WI38 (cell line): ENCODE measurements around the gene PRSS22.

Experiments used
- H3K4me3 ChIP-seq: 2 replicates; pipeline ENCODE4 v1.5.1; 2011; ENCODE audit warnings: low read depth, mild to moderate bottlenecking, control low read depth, low read length
- CTCF ChIP-seq: IDR thresholded peaks from 2 replicates; pipeline ENCODE4 v1.5.1; 2012; ENCODE audit warnings: low read depth, mild to moderate bottlenecking, control low read depth, low read length

PRSS22 gene

GRCh38 chr16:2902337-2903130 is 44.6 kb upstream of the PRSS22 start:
- no peak overlapping the region for H3K4me3 ChIP-seq
- no peak for TF ChIP-seq CTCF

DNA sequence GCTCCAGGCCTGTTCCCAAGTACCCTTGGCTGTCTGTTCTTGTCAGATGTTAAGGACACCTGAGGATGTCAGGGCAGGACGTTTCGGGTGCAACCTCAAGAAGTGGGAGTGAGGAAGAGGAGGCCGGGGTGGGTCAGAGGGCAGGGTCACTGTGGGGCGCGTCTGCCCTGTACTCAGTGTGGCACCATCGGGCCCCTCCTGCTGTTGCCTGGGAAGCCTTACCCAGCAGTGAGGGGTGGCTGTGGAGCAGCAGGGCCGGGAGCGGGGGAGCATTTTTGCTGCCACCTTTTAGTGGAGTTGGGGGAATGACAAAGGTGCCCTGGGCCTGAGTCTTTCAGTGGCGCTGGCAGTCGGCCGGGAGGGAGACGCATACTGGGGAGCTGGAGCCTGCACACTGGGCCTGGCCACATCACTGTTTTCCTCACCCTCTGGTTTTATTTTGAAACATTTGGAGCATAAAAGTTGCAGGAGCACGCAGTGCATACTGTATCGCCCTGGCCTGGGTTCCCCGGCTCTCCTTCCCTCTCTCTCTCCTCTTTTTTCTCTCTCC is 42.6 kb upstream of the PRSS22 start:
- TF ChIP-seq CTCF: no peak
- no peak overlapping the region for H3K4me3 ChIP-seq

DNA sequence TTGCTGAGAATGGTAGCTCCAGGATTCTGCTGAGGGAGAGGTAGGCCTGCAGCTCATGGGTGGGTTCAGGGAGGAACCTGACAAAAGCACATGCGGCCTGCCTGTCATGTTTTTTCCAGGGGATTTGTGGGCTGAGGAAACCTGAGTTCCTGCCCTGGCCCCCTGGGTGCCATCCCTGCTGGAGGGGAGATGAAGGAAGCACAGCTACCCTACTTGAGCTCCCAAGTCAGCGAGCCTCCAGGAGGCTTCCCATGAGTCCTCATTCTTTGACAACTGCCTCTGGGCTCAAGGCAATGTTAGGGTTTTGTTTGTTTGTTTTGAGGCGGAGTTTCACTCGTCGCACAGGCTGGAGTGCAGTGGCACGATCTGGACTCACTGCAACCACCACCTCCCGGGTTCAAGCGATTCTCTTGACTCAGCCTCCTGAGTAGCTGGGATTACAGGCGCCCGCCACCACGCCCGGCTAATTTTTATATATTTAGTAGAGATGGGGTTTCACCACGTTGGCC is 41.6 kb upstream of the PRSS22 start:
- no peak overlapping the region for H3K4me3 ChIP-seq
- no peak for TF ChIP-seq CTCF

DNA sequence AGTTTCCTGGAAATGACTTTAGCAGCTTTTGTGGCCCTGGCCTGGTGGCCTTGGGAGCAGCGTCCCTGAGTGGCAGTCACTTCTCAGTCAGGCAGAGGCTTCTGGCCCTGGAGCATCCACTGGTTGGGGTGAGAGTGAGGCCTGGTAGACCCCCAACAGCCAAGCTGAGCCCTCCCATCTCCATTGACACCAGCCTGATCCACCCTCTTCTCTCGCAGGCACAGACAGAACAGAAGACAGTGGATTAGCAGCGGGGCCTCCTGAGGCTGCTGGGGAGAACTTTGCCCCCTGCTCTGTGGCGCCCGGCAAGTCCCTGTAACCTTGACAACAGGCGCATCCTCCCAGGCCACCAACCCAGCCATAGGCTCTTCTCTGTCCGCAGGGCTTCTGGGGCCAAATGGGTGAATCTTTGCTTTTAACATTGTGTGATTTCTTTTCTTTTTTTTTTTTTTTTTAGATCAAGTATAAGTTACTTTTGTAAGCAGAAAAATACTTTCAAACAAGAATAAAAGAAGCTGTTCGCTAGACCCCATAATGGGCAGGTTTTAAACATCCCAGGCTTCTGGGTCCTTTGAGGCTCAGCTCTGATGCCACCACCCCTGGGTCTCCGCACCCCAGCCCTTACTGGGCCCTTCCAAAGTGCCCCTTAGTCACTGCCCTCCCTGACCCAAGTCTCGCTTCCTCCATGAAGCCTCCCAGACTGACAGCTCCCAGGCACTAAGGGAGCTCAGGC is 41.0 kb upstream of the PRSS22 start:
- H3K4me3 ChIP-seq: no peak overlapping the region
- TF ChIP-seq CTCF: no peak

- no peak for TF ChIP-seq CTCF
- no peak overlapping the region for H3K4me3 ChIP-seq
Observed at GRCh38 chr16:2897110-2897509, 39.1 kb upstream of the PRSS22 start.

- no peak for TF ChIP-seq CTCF
- no peak overlapping the region for H3K4me3 ChIP-seq
Observed at GRCh38 chr16:2896480-2897010, 38.6 kb upstream of the PRSS22 start.
